HFF-Myc (cell line): ENCODE results near the gene TAF12.
"Not testable (repeated sequence)": the region's sequence is repeated elsewhere in the genome, so short reads cannot be mapped to it uniquely, and the experiment has no call there.

Source experiments
- DNase-seq: peaks from one replicate; pipeline ENCODE4 v3.0.0-alpha.2; 2011; ENCODE audit warnings: low read depth; ENCODE audit errors: extremely low read depth
- H3K4me3 ChIP-seq: replicated peaks from 2 replicates; pipeline ENCODE4 v1.5.1; 2011; ENCODE audit warnings: low read depth, mild to moderate bottlenecking, control low read depth, low read length
- CTCF ChIP-seq: IDR thresholded peaks from 2 replicates; pipeline ENCODE4 v1.5.1; 2012; ENCODE audit warnings: mild to moderate bottlenecking, low read depth, low read length, control low read depth; ENCODE audit errors: missing control alignments

Gene TAF12

GRCh38 chr1:28668956-28669723 is 26.3 kb upstream of the TAF12 start:
- TF ChIP-seq CTCF: no peak
- peak overlapping the region; percentile 92 for H3K4me3 ChIP-seq
- no peak for DNase-seq

GRCh38 chr1:28668191-28668955 is 25.5 kb upstream of the TAF12 start, which contains the start of gene GMEB1:
GMEB1 (plus strand) TSS chr1:28668784; CDS start chr1:28683613, 14,829 bp downstream.
- DNase-seq: peak; percentile 46
- no peak for TF ChIP-seq CTCF
- peak within 1 kb of the TSS; percentile 92 for H3K4me3 ChIP-seq

GRCh38 chr1:28666806-28667205 is 23.9 kb upstream of the TAF12 start:
- no peak for TF ChIP-seq CTCF
- no peak overlapping the region for H3K4me3 ChIP-seq
- DNase-seq: no peak

GRCh38 chr1:28663871-28664470 is 21.1 kb upstream of the TAF12 start:
- H3K4me3 ChIP-seq: no peak overlapping the region

GRCh38 chr1:28656335-28656734 is 13.5 kb upstream of the TAF12 start:
- no peak overlapping the region for H3K4me3 ChIP-seq
- DNase-seq: no peak

More at GRCh38 chr1:28663871-28664470, 21.1 kb upstream of the TAF12 start:
- no peak for TF ChIP-seq CTCF
- no peak for DNase-seq

GRCh38 chr1:28655448-28656311 is 12.8 kb upstream of the TAF12 start:
- H3K4me3 ChIP-seq, DNase-seq: not testable (repeated sequence)

More at GRCh38 chr1:28656335-28656734, 13.5 kb upstream of the TAF12 start:
- no peak for TF ChIP-seq CTCF

- not testable (repeated sequence) for DNase-seq, H3K4me3 ChIP-seq
These were observed 11.0 kb upstream of the TAF12 start for GRCh38 chr1:28653870-28654269.

- not testable (repeated sequence) for H3K4me3 ChIP-seq, DNase-seq
These were observed 10.2 kb upstream of the TAF12 start for GRCh38 chr1:28653063-28653462.
